ENCODE results near the gene HDAC8.

DNA sequence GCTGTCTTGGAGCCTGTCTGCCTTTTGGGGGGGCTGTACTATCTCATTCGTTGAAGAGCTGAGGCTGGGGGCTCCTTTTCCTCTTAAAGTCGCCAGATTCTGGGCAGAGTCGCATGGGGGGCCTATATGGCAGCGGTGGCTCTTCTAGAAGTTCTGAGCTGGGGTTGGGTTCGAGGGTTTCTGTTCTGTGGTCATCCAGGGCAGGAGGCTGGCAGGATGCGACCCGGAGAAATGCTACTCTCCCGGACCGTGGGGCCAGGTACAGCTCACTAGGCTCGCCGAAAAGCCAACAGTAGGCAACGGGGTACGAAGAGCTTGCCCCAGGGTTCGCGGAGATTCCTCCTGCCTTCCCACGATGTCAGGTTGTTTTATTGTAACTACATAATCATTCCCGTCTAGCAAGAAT lies 265.0 kb downstream of the HDAC8 start:
- TF ChIP-seq, protein P1, sequence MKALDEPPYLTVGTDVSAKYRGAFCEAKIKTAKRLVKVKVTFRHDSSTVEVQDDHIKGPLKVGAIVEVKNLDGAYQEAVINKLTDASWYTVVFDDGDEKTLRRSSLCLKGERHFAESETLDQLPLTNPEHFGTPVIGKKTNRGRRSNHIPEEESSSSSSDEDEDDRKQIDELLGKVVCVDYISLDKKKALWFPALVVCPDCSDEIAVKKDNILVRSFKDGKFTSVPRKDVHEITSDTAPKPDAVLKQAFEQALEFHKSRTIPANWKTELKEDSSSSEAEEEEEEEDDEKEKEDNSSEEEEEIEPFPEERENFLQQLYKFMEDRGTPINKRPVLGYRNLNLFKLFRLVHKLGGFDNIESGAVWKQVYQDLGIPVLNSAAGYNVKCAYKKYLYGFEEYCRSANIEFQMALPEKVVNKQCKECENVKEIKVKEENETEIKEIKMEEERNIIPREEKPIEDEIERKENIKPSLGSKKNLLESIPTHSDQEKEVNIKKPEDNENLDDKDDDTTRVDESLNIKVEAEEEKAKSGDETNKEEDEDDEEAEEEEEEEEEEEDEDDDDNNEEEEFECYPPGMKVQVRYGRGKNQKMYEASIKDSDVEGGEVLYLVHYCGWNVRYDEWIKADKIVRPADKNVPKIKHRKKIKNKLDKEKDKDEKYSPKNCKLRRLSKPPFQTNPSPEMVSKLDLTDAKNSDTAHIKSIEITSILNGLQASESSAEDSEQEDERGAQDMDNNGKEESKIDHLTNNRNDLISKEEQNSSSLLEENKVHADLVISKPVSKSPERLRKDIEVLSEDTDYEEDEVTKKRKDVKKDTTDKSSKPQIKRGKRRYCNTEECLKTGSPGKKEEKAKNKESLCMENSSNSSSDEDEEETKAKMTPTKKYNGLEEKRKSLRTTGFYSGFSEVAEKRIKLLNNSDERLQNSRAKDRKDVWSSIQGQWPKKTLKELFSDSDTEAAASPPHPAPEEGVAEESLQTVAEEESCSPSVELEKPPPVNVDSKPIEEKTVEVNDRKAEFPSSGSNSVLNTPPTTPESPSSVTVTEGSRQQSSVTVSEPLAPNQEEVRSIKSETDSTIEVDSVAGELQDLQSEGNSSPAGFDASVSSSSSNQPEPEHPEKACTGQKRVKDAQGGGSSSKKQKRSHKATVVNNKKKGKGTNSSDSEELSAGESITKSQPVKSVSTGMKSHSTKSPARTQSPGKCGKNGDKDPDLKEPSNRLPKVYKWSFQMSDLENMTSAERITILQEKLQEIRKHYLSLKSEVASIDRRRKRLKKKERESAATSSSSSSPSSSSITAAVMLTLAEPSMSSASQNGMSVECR (CRISPR knock-in tag; IDR thresholded peaks at IDR 0.05): no peak
- no peak for TF ChIP-seq ZNF24 (IDR thresholded peaks at IDR 0.05)
- TF ChIP-seq POLR2AphosphoS5 (IDR thresholded peaks at IDR 0.05; ENCODE audit: control insufficient read depth, insufficient read depth, low read depth, low read length): no peak
- no peak for TF ChIP-seq EP300 (IDR thresholded peaks at IDR 0.05; ENCODE audit: low read length)
- no peak for TF ChIP-seq FOXM1 (IDR thresholded peaks at IDR 0.05; ENCODE audit: low read depth)
- no peak for TF ChIP-seq FOXM1 (CRISPR knock-in tag; IDR thresholded peaks at IDR 0.05; ENCODE audit: low read depth)
